ENCODE measurements around the gene SUPT7L. TPM values are rescaled to one million over a fixed set of nuclear protein-coding genes. Genes with fewer than 3 reads are reported as not detected.

The SUPT7L gene
- total and polyA plus RNA-seq, 8 donors, result 30.8 to 62.5 (median 56.9) TPM

DNA sequence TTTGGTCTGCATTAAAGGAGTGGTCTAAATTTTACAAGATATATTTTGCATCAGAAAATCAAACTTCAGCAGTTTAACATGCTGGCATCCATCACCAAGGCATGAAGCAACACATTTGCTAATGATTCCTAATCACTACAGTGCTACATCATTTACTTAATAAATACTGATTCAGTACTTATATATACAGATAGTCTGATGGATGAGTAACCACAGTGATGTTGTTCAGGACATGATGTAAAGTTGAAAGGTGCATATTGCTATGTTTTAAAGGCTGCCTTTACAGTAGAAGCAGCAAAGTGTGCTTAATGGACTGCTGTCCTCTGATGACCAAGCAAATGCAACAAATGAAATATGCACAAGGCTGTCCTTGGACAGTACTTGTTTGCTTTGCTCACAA is 11.1 kb downstream of the SUPT7L start:
- intact Hi-C loops (cut with DNase I), result no loop called here
- no peak for TF ChIP-seq CTCF (IDR thresholded peaks at IDR 0.05)
- H3K36me3 ChIP-seq, result peaks cover 11 to 99% of the 10 kb centered on the region in 2 donors

GRCh38 chr2:27651056-27651455 is 12.4 kb downstream of the SUPT7L start:
- DNase-seq (no peak), ATAC-seq (no peak)
- H3K9me3 ChIP-seq, result no peaks in the 10 kb centered on the region
- peaks cover 11 to 95% of the 10 kb centered on the region in 2 donors for H3K36me3 ChIP-seq
- no peak for TF ChIP-seq CTCF (IDR thresholded peaks at IDR 0.05)
- H3K4me3 ChIP-seq, result no peak overlapping the region
- H3K27me3 ChIP-seq, result no peaks in the 10 kb centered on the region
- H3K4me1 ChIP-seq, result no peaks in the 10 kb centered on the region
- intact Hi-C loops (cut with DNase I), result no loop called here
- no peak overlapping the region for H3K27ac ChIP-seq

More for the DNA sequence above, 11.1 kb downstream of the SUPT7L start:
- Histone ChIP-seq H3K27me3 (no peaks in the 10 kb centered on the region), H3K27ac (no peak overlapping the region), H3K9me3 (no peaks in the 10 kb centered on the region), H3K4me1 (no peaks in the 10 kb centered on the region), H3K4me3 (no peak overlapping the region)
- no peak for ATAC-seq
- DNase-seq, result no peak

- H3K4me3 ChIP-seq, result no peak overlapping the region
- intact Hi-C loops (cut with DNase I), result no loop called here
- H3K4me1 ChIP-seq, result no peaks in the 10 kb centered on the region
- no peak for ATAC-seq
- no peaks in the 10 kb centered on the region for H3K27me3 ChIP-seq
- no peak for TF ChIP-seq CTCF (IDR thresholded peaks at IDR 0.05)
- no peak for DNase-seq
- H3K9me3 ChIP-seq, result no peaks in the 10 kb centered on the region
- peaks cover 11 to 91% of the 10 kb centered on the region in 2 donors for H3K36me3 ChIP-seq
- H3K27ac ChIP-seq, result no peak overlapping the region
These were observed 15.7 kb downstream of the SUPT7L start for GRCh38 chr2:27647737-27648136.

GRCh38 chr2:27647289-27647688 is 16.1 kb downstream of the SUPT7L start:
- TF ChIP-seq CTCF (IDR thresholded peaks at IDR 0.05), result no peak
- Histone ChIP-seq H3K9me3 (no peaks in the 10 kb centered on the region), H3K4me3 (no peak overlapping the region), H3K27me3 (no peaks in the 10 kb centered on the region), H3K4me1 (no peaks in the 10 kb centered on the region), H3K27ac (no peak overlapping the region), H3K36me3 (peaks cover 11 to 91% of the 10 kb centered on the region in 2 donors)
- DNase-seq, result no peak
- intact Hi-C loops (cut with DNase I), result no loop called here
- no peak for ATAC-seq

GRCh38 chr2:27645197-27645596 is 18.2 kb downstream of the SUPT7L start:
- DNase-seq (no peak), ATAC-seq (no peak)
- no peak for TF ChIP-seq CTCF (IDR thresholded peaks at IDR 0.05)
- H3K4me1 ChIP-seq, result no peaks in the 10 kb centered on the region
- no peak overlapping the region for H3K27ac ChIP-seq
- peaks cover 3 to 91% of the 10 kb centered on the region in 2 donors for H3K36me3 ChIP-seq
- no peaks in the 10 kb centered on the region for H3K9me3 ChIP-seq
- H3K4me3 ChIP-seq, result no peak overlapping the region
- intact Hi-C loops (cut with DNase I), result no loop called here
- H3K27me3 ChIP-seq, result no peaks in the 10 kb centered on the region

Measured in left lung (tissue), 10 donors.